HL-60 (cell line): Measurements from ENCODE around the gene MEGF10.

Source experiments
- DNase-seq, 2 experiments: peaks; one replicate each; pipeline ENCODE4 v3.0.0-alpha.2; 2010 to 2020; ENCODE audit warnings: low read depth in 1 of 2, low spot score in 1 of 2
- H3K27ac ChIP-seq: fragments of 250-450 bp; sonication (Bioruptor Pico); replicated peaks from 2 replicates; pipeline ENCODE4 v1.5.1; 2020; ENCODE audit warnings: mild to moderate bottlenecking, moderate library complexity
- H3K27me3 ChIP-seq: fragments of 250-450 bp; sonication (Bioruptor Pico); 2 replicates; pipeline ENCODE4 v1.5.1; 2021; ENCODE audit warnings: mild to moderate bottlenecking, moderate library complexity; ENCODE audit not compliant: insufficient read depth, poor library complexity, severe bottlenecking
- H3K4me3 ChIP-seq: replicated peaks from 2 replicates; pipeline ENCODE4 v1.5.1; 2011; ENCODE audit warnings: mild to moderate bottlenecking, control low read depth, low read length; ENCODE audit not compliant: insufficient read depth
- GABPA ChIP-seq: IDR thresholded peaks from 2 replicates; pipeline ENCODE4 v1.6.1; 2012; ENCODE audit warnings: low read depth
- POLR2AphosphoS5 ChIP-seq: IDR thresholded peaks from 2 replicates; pipeline ENCODE4 v1.6.1; 2012; ENCODE audit warnings: low read depth
- SPI1 ChIP-seq: IDR thresholded peaks from 2 replicates; pipeline ENCODE4 v1.6.1; 2012; ENCODE audit warnings: low read depth, mild to moderate bottlenecking, borderline replicate concordance
- TF ChIP-seq, protein P1 (sequence below): IDR thresholded peaks from one replicate; pipeline ENCODE4 v1.5.1; 2011; ENCODE audit warnings: low read length, control low read depth, inconsistent platforms; ENCODE audit not compliant: insufficient read depth
- TF ChIP-seq, protein P2 (sequence below): IDR thresholded peaks from 2 replicates; pipeline ENCODE4 v1.6.1; 2012; ENCODE audit warnings: low read depth; ENCODE audit not compliant: insufficient replicate concordance

Gene MEGF10

DNA sequence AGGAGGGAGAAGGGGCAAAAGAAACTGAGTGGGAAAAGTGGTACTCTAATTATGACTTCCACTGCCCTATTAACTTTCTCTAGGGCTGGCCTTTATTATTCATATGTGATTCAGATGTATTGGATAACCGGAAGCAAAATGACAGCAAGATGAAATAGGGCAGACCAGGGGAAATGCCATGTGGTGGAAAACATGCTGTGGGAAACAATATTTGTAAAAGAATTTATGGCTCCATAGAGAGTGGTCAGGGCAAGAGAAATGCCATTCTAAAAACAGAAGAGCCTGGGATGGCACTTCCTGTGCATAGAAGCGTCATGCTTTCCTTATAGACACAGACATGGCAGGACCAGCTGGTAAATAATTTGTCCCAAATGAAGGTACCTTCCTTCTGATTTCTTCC lies 67.7 kb downstream of the MEGF10 start:
- TF ChIP-seq, protein P1, sequence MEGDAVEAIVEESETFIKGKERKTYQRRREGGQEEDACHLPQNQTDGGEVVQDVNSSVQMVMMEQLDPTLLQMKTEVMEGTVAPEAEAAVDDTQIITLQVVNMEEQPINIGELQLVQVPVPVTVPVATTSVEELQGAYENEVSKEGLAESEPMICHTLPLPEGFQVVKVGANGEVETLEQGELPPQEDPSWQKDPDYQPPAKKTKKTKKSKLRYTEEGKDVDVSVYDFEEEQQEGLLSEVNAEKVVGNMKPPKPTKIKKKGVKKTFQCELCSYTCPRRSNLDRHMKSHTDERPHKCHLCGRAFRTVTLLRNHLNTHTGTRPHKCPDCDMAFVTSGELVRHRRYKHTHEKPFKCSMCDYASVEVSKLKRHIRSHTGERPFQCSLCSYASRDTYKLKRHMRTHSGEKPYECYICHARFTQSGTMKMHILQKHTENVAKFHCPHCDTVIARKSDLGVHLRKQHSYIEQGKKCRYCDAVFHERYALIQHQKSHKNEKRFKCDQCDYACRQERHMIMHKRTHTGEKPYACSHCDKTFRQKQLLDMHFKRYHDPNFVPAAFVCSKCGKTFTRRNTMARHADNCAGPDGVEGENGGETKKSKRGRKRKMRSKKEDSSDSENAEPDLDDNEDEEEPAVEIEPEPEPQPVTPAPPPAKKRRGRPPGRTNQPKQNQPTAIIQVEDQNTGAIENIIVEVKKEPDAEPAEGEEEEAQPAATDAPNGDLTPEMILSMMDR, result no peak
- TF ChIP-seq, protein P2, sequence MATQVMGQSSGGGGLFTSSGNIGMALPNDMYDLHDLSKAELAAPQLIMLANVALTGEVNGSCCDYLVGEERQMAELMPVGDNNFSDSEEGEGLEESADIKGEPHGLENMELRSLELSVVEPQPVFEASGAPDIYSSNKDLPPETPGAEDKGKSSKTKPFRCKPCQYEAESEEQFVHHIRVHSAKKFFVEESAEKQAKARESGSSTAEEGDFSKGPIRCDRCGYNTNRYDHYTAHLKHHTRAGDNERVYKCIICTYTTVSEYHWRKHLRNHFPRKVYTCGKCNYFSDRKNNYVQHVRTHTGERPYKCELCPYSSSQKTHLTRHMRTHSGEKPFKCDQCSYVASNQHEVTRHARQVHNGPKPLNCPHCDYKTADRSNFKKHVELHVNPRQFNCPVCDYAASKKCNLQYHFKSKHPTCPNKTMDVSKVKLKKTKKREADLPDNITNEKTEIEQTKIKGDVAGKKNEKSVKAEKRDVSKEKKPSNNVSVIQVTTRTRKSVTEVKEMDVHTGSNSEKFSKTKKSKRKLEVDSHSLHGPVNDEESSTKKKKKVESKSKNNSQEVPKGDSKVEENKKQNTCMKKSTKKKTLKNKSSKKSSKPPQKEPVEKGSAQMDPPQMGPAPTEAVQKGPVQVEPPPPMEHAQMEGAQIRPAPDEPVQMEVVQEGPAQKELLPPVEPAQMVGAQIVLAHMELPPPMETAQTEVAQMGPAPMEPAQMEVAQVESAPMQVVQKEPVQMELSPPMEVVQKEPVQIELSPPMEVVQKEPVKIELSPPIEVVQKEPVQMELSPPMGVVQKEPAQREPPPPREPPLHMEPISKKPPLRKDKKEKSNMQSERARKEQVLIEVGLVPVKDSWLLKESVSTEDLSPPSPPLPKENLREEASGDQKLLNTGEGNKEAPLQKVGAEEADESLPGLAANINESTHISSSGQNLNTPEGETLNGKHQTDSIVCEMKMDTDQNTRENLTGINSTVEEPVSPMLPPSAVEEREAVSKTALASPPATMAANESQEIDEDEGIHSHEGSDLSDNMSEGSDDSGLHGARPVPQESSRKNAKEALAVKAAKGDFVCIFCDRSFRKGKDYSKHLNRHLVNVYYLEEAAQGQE, result no peak
- TF ChIP-seq GABPA (no peak), POLR2AphosphoS5 (no peak), SPI1 (no peak)
- H3K4me3 ChIP-seq, result no peak overlapping the region
- H3K27ac ChIP-seq, result no peak overlapping the region
- no peak for DNase-seq
- H3K27me3 ChIP-seq, result no peaks in the 10 kb centered on the region

DNA sequence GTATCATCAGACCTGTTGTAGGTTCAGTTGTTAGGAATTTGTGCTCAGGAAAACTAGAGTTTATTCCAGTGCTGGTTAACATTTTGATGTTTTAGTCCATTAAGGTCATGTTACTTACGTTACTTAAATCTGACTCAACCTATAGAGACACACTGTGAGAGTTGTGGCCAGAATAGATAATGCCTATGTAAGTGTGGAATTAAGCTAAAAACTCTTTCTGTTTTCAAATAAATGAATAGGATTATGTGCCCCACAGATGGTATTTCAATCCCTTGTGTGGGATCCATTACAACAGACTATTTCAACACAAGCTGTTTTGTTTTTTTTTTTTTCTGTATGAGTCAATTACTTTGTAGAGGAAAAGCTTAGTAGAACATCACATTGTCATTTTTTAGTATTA lies 68.1 kb downstream of the MEGF10 start:
- TF ChIP-seq SPI1 (no peak), POLR2AphosphoS5 (no peak), GABPA (no peak)
- TF ChIP-seq, protein P2, result no peak
- TF ChIP-seq, protein P1, result no peak
- DNase-seq, result no peak
- Histone ChIP-seq H3K4me3 (no peak overlapping the region), H3K27ac (no peak overlapping the region), H3K27me3 (no peaks in the 10 kb centered on the region)

DNA sequence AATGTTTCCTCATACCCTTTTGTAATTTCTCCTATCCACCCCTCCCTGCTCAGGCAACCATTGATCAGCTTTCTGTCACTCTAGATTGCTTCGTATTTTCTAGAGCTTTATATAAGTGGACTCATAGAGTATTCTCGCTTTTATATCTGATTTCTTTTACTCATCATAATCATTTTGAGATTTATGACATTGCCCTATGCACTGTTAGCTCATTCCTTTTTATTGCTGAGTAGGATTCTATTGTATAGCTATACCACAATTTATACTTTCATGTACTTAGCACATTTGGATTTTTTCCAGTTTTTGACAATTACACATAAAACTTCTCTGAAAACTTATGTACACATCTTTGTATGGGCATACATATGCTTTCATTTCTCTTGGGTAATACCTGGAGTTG lies 68.9 kb downstream of the MEGF10 start:
- no peak for DNase-seq
- Histone ChIP-seq H3K4me3 (no peak overlapping the region), H3K27me3 (no peaks in the 10 kb centered on the region), H3K27ac (no peak overlapping the region)
- TF ChIP-seq, protein P2, result no peak
- no peak for TF ChIP-seq SPI1
- TF ChIP-seq GABPA, result no peak
- TF ChIP-seq, protein P1, result no peak
- no peak for TF ChIP-seq POLR2AphosphoS5
